K562 (cell line): Measurements from ENCODE around the gene TULP3. TPM values are rescaled to one million over a fixed set of nuclear protein-coding genes. Genes with fewer than 3 reads are reported as not detected.
A peak's percentile ranks its signal among the peaks of the same experiment; 100 is the strongest.

Experiments
- ATF1 ChIP-seq, 2 experiments: fragments of 450-650 bp in 1 of 2; IDR thresholded peaks; 2 replicates each; pipeline ENCODE4 v1.6.1; 2016; ENCODE audit warnings: missing compliant biosample characterization in 1 of 2, missing genetic modification characterization in 1 of 2
- IFI16 ChIP-seq: fragments of 250-450 bp; sonication (Bioruptor Pico); IDR thresholded peaks from 2 replicates; pipeline ENCODE4 v2.1.2; 2022; ENCODE audit warnings: mild to moderate bottlenecking, inconsistent platforms
- KDM5B ChIP-seq: fragments of 200-600 bp; sonication (generic); IDR thresholded peaks from 2 replicates; pipeline ENCODE4 v1.6.1; 2012; ENCODE audit warnings: low read depth, mild to moderate bottlenecking, moderate library complexity, low read length, control low read depth, inconsistent platforms; ENCODE audit not compliant: insufficient replicate concordance
- POLR2G ChIP-seq: fragments of 200-400 bp; formaldehyde crosslinking; IDR thresholded peaks from 2 replicates; pipeline ENCODE4 v1.6.1; 2017; ENCODE audit warnings: low read depth, mild to moderate bottlenecking, antibody characterized with exemption, low read length, moderate library complexity
- RHOXF2B ChIP-seq: fragments of 250-450 bp; sonication (Bioruptor Pico); conservative IDR thresholded peaks from 2 replicates; pipeline ENCODE4 v1.5.1; 2021
- SAP30 ChIP-seq: fragments of 200-600 bp; sonication (generic); IDR thresholded peaks from 2 replicates; pipeline ENCODE4 v1.6.1; 2012; ENCODE audit warnings: borderline replicate concordance, low read depth, mild to moderate bottlenecking, moderate library complexity, low read length, control low read depth, inconsistent platforms; ENCODE audit not compliant: insufficient read depth, poor library complexity, severe bottlenecking
- TCF7 ChIP-seq: sonication (generic); IDR thresholded peaks from 2 replicates; pipeline ENCODE4 v1.6.1; 2016; ENCODE audit warnings: antibody characterized with exemption, borderline replicate concordance
- ZNF212 ChIP-seq: fragments of 450-650 bp; formaldehyde crosslinking; IDR thresholded peaks from 2 replicates; pipeline ENCODE4 v1.4.0; 2020; ENCODE audit warnings: mild to moderate bottlenecking
- polyA plus RNA-seq, 8 experiments: library from polyadenylated mRNA; depleted of rRNA in 4 of 8; stranded (reverse) in 5 of 8; unstranded in 3 of 8; fragments of >200 nt; fragmentation: Nextera tagmentation in 2 of 8; fragmentation: Illumina TruSeq in 1 of 8; extraction: Ambion mirVana in 2 of 8; extraction: Trizol in 1 of 8; gene quantifications; 2 replicates each; pipeline versions ENCODE4 v1.2.1 to v1.2.3, GENCODE V29; 2011 to 2014; ENCODE audit warnings: inconsistent platforms in 1 of 8, missing spikeins in 1 of 8
- total RNA-seq, 7 experiments: library from RNA; depleted of rRNA in 6 of 7; stranded (reverse); fragments of >200 nt in 6 of 7; fragmentation: Illumina TruSeq in 2 of 7; extraction: Trizol in 2 of 7; gene quantifications; 2 replicates each; pipeline versions ENCODE4 v1.2.1 to v1.2.3, GENCODE V29; 2011 to 2021; ENCODE audit warnings: low replicate concordance in 1 of 7
- TF ChIP-seq, protein P1 (sequence below): fragments of 450-650 bp; IDR thresholded peaks from 2 replicates; pipeline ENCODE4 v1.6.1; 2016; ENCODE audit warnings: mild to moderate bottlenecking, moderate library complexity
- TF ChIP-seq, protein P2 (sequence below): sonication (generic); formaldehyde crosslinking; IDR thresholded peaks from 2 replicates; pipeline ENCODE4 v1.9.0; 2022; ENCODE audit warnings: mild to moderate bottlenecking, missing genetic modification reagents
- TF ChIP-seq, protein P3 (sequence below): sonication (generic); formaldehyde crosslinking; IDR thresholded peaks from 2 replicates; pipeline ENCODE4 v1.8.0; 2022; ENCODE audit warnings: mild to moderate bottlenecking, missing genetic modification reagents
- TF ChIP-seq, protein P4 (sequence below): sonication (generic); formaldehyde crosslinking; IDR thresholded peaks from 2 replicates; pipeline ENCODE4 v1.8.1; 2022; ENCODE audit warnings: missing genetic modification reagents

The TULP3 gene
- total and polyA plus RNA-seq, 9 of the 15 experiments (the other 6 are each of a cell fraction or from before 2014, with no cell fraction given) = 3.6 to 13.3 (median 7.3) TPM

DNA sequence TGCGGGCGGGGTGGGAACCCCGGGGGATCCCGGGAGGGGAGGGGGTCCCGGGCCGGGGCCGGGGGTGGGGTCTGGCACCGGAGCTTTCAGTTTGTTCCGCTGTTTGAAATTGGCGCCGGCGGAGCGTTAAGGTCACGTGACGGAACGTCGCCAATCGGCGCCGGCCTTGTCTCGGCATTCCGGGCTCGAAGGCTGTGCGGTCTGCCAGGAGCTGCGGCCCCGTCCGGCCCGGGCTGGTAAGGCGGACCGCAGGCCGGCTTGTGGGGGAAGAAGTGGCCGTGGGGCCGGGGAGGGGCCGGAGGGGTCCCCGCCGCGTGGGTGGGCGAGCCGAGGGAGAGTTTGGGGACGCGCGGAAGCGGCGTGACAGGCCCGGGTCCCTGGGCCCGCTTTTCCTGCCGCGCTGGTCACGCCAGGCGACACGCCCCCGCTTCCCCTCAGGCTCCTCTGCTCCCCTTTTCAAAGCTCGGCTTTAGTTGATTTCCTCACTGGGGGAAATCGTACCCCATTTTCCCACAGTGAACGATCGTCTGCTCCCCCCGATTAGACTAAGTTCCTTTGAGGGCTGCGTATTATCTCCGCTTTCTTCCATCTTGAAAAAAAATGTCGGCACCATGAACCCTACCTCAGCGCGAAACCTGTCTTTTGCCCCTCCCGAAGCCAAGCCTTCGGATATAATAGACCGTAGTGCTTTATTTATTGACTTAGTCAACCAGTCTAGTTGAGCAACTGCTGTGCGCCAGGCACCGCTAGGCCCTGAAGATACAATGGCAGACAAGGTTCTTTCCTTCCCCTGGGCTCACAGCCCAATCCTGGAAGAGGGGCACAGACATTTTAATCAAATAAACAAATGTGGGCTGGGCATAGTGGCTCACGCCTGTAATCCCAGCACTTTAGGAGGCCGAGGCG lies 13.4 kb upstream of the TULP3 start, which contains the start of the genes FOXM1 and RHNO1 (continued):
- TF ChIP-seq, protein P1, sequence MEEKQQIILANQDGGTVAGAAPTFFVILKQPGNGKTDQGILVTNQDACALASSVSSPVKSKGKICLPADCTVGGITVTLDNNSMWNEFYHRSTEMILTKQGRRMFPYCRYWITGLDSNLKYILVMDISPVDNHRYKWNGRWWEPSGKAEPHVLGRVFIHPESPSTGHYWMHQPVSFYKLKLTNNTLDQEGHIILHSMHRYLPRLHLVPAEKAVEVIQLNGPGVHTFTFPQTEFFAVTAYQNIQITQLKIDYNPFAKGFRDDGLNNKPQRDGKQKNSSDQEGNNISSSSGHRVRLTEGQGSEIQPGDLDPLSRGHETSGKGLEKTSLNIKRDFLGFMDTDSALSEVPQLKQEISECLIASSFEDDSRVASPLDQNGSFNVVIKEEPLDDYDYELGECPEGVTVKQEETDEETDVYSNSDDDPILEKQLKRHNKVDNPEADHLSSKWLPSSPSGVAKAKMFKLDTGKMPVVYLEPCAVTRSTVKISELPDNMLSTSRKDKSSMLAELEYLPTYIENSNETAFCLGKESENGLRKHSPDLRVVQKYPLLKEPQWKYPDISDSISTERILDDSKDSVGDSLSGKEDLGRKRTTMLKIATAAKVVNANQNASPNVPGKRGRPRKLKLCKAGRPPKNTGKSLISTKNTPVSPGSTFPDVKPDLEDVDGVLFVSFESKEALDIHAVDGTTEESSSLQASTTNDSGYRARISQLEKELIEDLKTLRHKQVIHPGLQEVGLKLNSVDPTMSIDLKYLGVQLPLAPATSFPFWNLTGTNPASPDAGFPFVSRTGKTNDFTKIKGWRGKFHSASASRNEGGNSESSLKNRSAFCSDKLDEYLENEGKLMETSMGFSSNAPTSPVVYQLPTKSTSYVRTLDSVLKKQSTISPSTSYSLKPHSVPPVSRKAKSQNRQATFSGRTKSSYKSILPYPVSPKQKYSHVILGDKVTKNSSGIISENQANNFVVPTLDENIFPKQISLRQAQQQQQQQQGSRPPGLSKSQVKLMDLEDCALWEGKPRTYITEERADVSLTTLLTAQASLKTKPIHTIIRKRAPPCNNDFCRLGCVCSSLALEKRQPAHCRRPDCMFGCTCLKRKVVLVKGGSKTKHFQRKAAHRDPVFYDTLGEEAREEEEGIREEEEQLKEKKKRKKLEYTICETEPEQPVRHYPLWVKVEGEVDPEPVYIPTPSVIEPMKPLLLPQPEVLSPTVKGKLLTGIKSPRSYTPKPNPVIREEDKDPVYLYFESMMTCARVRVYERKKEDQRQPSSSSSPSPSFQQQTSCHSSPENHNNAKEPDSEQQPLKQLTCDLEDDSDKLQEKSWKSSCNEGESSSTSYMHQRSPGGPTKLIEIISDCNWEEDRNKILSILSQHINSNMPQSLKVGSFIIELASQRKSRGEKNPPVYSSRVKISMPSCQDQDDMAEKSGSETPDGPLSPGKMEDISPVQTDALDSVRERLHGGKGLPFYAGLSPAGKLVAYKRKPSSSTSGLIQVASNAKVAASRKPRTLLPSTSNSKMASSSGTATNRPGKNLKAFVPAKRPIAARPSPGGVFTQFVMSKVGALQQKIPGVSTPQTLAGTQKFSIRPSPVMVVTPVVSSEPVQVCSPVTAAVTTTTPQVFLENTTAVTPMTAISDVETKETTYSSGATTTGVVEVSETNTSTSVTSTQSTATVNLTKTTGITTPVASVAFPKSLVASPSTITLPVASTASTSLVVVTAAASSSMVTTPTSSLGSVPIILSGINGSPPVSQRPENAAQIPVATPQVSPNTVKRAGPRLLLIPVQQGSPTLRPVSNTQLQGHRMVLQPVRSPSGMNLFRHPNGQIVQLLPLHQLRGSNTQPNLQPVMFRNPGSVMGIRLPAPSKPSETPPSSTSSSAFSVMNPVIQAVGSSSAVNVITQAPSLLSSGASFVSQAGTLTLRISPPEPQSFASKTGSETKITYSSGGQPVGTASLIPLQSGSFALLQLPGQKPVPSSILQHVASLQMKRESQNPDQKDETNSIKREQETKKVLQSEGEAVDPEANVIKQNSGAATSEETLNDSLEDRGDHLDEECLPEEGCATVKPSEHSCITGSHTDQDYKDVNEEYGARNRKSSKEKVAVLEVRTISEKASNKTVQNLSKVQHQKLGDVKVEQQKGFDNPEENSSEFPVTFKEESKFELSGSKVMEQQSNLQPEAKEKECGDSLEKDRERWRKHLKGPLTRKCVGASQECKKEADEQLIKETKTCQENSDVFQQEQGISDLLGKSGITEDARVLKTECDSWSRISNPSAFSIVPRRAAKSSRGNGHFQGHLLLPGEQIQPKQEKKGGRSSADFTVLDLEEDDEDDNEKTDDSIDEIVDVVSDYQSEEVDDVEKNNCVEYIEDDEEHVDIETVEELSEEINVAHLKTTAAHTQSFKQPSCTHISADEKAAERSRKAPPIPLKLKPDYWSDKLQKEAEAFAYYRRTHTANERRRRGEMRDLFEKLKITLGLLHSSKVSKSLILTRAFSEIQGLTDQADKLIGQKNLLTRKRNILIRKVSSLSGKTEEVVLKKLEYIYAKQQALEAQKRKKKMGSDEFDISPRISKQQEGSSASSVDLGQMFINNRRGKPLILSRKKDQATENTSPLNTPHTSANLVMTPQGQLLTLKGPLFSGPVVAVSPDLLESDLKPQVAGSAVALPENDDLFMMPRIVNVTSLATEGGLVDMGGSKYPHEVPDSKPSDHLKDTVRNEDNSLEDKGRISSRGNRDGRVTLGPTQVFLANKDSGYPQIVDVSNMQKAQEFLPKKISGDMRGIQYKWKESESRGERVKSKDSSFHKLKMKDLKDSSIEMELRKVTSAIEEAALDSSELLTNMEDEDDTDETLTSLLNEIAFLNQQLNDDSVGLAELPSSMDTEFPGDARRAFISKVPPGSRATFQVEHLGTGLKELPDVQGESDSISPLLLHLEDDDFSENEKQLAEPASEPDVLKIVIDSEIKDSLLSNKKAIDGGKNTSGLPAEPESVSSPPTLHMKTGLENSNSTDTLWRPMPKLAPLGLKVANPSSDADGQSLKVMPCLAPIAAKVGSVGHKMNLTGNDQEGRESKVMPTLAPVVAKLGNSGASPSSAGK = peak; percentile 59
- no peak for TF ChIP-seq ZNF212 (CRISPR knock-in tag)
- TF ChIP-seq ATF1 (CRISPR knock-in tag; IDR thresholded peaks at IDR 0.05) = no peak
- TF ChIP-seq ATF1 (tag; IDR thresholded peaks at IDR 0.05) = peak; percentile 31; the same call in 1 of the 2 replicates
- TF ChIP-seq KDM5B = peak; percentile 49
- TF ChIP-seq SAP30 = peak; percentile 28
- TF ChIP-seq TCF7 = no peak
- no peak for TF ChIP-seq IFI16 (CRISPR knock-in tag)
- TF ChIP-seq, protein P2, sequence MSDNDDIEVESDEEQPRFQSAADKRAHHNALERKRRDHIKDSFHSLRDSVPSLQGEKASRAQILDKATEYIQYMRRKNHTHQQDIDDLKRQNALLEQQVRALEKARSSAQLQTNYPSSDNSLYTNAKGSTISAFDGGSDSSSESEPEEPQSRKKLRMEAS = peak; percentile 35
- TF ChIP-seq, protein P3, sequence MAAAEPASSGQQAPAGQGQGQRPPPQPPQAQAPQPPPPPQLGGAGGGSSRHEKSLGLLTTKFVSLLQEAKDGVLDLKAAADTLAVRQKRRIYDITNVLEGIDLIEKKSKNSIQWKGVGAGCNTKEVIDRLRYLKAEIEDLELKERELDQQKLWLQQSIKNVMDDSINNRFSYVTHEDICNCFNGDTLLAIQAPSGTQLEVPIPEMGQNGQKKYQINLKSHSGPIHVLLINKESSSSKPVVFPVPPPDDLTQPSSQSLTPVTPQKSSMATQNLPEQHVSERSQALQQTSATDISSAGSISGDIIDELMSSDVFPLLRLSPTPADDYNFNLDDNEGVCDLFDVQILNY (CRISPR knock-in tag) = 0 out of 2 replicates have a peak, but pooled peaks have one; percentile 16
- TF ChIP-seq, protein P4, sequence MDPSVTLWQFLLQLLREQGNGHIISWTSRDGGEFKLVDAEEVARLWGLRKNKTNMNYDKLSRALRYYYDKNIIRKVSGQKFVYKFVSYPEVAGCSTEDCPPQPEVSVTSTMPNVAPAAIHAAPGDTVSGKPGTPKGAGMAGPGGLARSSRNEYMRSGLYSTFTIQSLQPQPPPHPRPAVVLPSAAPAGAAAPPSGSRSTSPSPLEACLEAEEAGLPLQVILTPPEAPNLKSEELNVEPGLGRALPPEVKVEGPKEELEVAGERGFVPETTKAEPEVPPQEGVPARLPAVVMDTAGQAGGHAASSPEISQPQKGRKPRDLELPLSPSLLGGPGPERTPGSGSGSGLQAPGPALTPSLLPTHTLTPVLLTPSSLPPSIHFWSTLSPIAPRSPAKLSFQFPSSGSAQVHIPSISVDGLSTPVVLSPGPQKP (CRISPR knock-in tag) = no peak
- TF ChIP-seq POLR2G = peak; percentile 92
- TF ChIP-seq RHOXF2B (CRISPR knock-in tag) = no peak
